HL-60 (cell line): ENCODE measurements around the gene TNFSF15.

ENCODE experiments used
- DNase-seq, 2 experiments: peaks; one replicate each; pipeline ENCODE4 v3.0.0-alpha.2; 2010 to 2020; ENCODE audit warnings: low read depth in 1 of 2, low spot score in 1 of 2
- H3K27ac ChIP-seq: fragments of 250-450 bp; sonication (Bioruptor Pico); replicated peaks from 2 replicates; pipeline ENCODE4 v1.5.1; 2020; ENCODE audit warnings: mild to moderate bottlenecking, moderate library complexity
- H3K27me3 ChIP-seq: fragments of 250-450 bp; sonication (Bioruptor Pico); 2 replicates; pipeline ENCODE4 v1.5.1; 2021; ENCODE audit warnings: mild to moderate bottlenecking, moderate library complexity; ENCODE audit not compliant: insufficient read depth, poor library complexity, severe bottlenecking
- H3K4me3 ChIP-seq: replicated peaks from 2 replicates; pipeline ENCODE4 v1.5.1; 2011; ENCODE audit warnings: mild to moderate bottlenecking, control low read depth, low read length; ENCODE audit not compliant: insufficient read depth
- CTCF ChIP-seq: IDR thresholded peaks from one replicate; pipeline ENCODE4 v1.5.1; 2011; ENCODE audit warnings: low read length, control low read depth, inconsistent platforms; ENCODE audit not compliant: insufficient read depth
- GABPA ChIP-seq: IDR thresholded peaks from 2 replicates; pipeline ENCODE4 v1.6.1; 2012; ENCODE audit warnings: low read depth
- POLR2AphosphoS5 ChIP-seq: IDR thresholded peaks from 2 replicates; pipeline ENCODE4 v1.6.1; 2012; ENCODE audit warnings: low read depth
- REST ChIP-seq: IDR thresholded peaks from 2 replicates; pipeline ENCODE4 v1.6.1; 2012; ENCODE audit warnings: low read depth; ENCODE audit not compliant: insufficient replicate concordance
- SPI1 ChIP-seq: IDR thresholded peaks from 2 replicates; pipeline ENCODE4 v1.6.1; 2012; ENCODE audit warnings: low read depth, mild to moderate bottlenecking, borderline replicate concordance

The TNFSF15 gene

GRCh38 chr9:114850871-114851270 lies 45.0 kb upstream of the TNFSF15 start:
- DNase-seq, result no peak
- H3K27me3 ChIP-seq, result no peaks in the 10 kb centered on the region
- TF ChIP-seq SPI1 (no peak), POLR2AphosphoS5 (no peak), REST (no peak), GABPA (no peak)
- no peak overlapping the region for H3K4me3 ChIP-seq
- no peak overlapping the region for H3K27ac ChIP-seq

DNA sequence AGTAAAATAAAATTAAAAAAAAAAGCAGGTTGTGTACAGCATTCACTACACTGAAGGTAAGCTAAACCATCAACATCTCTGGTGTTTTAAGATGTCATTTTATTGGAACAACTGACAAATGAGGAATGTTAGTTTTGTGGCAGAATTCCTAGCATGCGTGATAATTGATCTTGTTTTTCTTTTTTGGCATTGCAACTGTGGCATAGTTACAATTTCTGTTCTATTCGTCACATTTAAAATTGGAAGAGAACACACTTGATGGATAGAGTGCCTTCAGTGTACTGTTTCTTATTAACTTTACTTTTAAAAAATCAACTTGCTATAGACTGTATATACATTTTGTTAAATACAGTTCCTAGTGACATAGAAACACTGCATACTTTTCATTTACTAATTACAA lies 43.6 kb upstream of the TNFSF15 start:
- H3K4me3 ChIP-seq, result no peak overlapping the region
- DNase-seq, result no peak
- no peak for TF ChIP-seq CTCF
- no peak for TF ChIP-seq GABPA
- no peak for TF ChIP-seq REST
- no peak for TF ChIP-seq SPI1
- TF ChIP-seq POLR2AphosphoS5, result no peak
- H3K27me3 ChIP-seq, result peaks cover 4% of the 10 kb centered on the region
- H3K27ac ChIP-seq, result no peak overlapping the region

DNA sequence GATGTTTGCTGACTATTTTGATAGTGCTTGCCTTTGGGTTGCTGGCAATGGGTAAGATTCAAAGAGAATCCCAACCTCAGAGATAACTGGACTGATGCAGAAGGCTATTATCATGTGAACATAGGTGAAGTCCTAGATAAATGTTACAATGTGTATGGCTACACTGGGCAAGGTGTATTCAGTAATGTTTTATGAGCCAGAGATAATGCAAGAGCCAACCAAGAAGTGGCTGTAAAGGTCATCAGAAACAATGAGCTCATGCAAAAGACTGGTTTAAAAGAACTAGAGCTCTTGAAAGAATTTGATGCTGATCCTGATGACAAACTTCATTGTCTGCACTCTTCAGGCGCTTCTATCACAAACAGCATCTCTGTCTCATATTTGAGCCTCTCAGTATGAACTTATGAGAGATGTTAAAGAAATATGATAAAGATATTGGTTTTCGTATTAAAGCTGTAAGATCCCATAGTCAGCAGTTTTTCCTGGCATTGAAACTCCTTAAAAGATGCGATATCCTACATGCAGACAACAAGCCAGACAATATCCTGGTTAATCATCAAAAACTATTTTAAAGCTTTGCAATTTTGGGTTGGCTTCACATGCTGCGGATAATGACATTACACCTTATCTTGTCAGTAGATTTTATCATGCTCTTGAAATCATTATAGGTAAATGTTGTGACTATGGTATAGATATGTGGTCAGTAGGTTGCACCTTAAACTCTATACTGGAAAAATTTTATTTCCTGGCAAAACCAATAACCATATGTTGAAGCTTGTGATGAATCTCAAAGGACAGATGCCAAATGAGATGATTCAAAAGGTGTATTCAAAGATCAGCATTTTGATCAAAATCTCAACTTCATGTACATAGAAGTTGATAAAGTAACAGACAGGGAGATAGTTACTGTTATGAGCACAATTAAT lies 41.9 kb upstream of the TNFSF15 start:
- DNase-seq, result no peak
- Histone ChIP-seq H3K4me3 (no peak overlapping the region), H3K27me3 (peaks cover 4% of the 10 kb centered on the region), H3K27ac (no peak overlapping the region)
- no peak for TF ChIP-seq GABPA
- TF ChIP-seq POLR2AphosphoS5, result no peak
- no peak for TF ChIP-seq REST
- no peak for TF ChIP-seq SPI1
- TF ChIP-seq CTCF, result no peak
